Measurements from ENCODE around the gene MYRF. TPM values are rescaled to one million over a fixed set of nuclear protein-coding genes. Genes with fewer than 3 reads are reported as not detected.
A peak's percentile ranks its signal among the peaks of the same experiment; 100 is the strongest.

The MYRF gene
- total RNA-seq, 4 donors from 2014 or later = 0.16 to 55.1 (median 29.5) TPM

DNA sequence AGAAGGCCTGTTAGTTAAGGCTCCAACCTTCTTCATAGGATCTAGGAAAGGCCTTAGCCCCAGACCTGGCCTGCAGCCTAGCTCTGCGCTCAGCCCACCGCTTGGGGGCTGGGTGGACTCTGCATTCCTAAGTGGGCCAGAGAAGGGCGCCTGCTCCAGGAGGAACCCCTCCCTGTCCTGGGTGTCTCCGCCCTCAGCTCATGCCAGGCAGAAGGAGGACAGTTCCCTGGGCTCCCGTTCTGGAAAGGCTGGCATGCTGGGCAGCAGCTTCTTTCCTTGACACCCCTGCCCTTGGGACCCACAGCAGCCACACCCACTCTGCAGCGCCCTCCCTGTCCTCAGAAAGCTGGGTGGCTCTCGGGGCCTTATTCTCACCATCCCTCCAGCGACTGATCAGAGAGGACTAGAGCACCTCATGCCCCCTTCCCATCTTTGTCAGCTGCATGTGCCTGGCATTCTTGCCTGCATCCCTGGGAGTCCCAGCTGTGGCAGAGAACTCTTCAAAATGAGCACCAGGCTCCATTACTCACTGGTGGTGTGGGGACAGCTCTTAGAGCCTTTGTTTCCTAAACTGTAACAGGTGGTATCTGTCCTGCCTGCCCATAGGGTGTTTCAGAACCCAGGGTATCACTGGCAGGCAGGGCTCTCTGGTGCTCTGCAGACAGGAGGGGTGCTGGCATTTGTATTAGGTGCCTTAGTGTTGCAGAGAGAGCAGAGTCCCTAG is 20.3 kb upstream of the MYRF start:
- TF ChIP-seq, protein P1, sequence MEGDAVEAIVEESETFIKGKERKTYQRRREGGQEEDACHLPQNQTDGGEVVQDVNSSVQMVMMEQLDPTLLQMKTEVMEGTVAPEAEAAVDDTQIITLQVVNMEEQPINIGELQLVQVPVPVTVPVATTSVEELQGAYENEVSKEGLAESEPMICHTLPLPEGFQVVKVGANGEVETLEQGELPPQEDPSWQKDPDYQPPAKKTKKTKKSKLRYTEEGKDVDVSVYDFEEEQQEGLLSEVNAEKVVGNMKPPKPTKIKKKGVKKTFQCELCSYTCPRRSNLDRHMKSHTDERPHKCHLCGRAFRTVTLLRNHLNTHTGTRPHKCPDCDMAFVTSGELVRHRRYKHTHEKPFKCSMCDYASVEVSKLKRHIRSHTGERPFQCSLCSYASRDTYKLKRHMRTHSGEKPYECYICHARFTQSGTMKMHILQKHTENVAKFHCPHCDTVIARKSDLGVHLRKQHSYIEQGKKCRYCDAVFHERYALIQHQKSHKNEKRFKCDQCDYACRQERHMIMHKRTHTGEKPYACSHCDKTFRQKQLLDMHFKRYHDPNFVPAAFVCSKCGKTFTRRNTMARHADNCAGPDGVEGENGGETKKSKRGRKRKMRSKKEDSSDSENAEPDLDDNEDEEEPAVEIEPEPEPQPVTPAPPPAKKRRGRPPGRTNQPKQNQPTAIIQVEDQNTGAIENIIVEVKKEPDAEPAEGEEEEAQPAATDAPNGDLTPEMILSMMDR (IDR thresholded peaks at IDR 0.05) = no peak
- DNase-seq (ENCODE audit: low spot score) (no peak), ATAC-seq (ENCODE audit: low FRiP score) (peak; percentile 20)

DNA sequence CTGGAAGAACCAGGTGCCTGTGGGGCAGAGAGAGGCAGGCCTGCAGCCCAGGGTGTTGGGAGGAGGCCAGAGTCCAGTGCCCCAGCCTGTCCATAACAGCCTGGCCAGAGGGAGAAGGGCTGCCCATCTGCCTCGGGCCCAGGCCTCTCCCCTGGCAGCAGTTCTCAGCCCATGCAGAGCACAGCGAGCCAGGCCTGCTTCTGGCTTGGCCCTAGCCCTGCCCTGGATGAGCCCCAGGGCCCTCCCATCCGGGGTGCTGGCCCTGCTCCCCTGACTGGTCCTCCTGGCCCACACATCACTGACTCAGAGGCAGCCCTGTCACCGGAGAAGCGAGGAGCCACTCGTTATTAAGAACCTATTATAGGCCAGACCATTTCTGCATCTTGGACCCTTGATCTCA is 19.7 kb upstream of the MYRF start:
- DNase-seq (ENCODE audit: low spot score) = no peak
- peak; percentile 33 for ATAC-seq (ENCODE audit: low FRiP score)
- TF ChIP-seq, protein P1 (IDR thresholded peaks at IDR 0.05) = no peak

DNA sequence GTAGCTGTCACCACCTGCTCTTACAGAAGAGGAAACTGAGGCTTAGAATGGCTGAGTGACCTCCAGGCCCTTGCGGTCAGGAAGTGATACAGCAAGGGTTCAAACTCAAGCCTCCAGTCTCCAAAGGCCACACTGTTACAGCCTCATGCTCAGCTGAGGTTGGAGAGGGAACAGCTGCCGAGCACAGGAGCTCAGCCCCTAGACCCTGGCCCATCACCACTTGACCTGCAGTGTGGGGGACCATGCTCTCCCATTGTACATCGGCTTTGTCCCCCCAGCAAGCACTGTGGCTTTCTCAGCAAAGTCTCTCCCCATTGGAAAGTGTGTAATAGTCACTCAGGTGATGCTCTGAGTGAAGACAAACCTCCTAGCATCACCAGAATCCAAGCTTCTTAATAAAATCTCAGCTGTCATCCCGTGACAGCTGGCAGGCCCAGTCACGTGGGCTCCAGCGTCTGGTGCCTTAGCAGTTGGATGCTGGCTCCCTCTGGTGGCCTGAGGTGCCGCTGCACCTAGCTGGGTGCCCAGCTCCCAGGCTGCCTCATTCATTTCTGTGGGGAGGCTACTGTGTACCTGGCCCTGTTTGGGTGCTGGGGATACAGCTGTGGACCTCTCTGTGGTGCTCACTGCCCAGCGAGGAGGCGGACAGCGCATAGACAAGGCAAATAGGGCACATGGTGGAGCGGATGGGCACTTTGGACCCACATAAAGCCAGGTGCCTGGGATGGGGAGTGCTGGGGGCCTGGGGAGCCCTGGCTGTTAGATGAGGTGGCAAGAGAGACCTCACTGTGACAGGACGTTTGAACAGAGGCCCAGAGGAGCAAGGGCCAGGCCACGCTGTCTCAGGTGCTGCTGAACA is 19.1 kb upstream of the MYRF start:
- peak; percentile 79 for ATAC-seq (ENCODE audit: low FRiP score)
- DNase-seq (ENCODE audit: low spot score) = peak; percentile 73
- TF ChIP-seq, protein P1 (IDR thresholded peaks at IDR 0.05) = peak in 1 of 3 donors; percentile 97

DNA sequence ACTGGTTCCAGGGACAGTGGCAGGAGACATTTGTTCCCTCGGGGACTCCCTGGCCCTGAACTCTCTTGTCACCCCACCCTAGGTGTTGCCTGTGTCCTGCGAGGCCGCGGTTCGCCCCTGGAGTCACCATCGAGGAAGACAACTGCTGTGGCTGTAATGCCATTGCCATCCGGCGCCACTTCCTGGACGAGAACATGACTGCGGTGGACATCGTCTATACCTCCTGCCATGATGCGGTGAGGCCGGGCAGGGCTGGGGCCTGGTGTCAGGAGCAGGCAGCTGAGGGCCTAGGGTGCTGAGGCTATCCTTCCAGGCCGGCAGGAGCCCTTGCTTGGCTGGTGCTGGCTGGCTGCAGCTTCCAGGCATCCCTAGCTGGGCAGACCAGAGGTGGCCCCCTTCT is 17.7 kb upstream of the MYRF start:
- ATAC-seq (ENCODE audit: low FRiP score) (no peak), DNase-seq (ENCODE audit: low spot score) (no peak)
- TF ChIP-seq, protein P1 (IDR thresholded peaks at IDR 0.05) = no peak

DNA sequence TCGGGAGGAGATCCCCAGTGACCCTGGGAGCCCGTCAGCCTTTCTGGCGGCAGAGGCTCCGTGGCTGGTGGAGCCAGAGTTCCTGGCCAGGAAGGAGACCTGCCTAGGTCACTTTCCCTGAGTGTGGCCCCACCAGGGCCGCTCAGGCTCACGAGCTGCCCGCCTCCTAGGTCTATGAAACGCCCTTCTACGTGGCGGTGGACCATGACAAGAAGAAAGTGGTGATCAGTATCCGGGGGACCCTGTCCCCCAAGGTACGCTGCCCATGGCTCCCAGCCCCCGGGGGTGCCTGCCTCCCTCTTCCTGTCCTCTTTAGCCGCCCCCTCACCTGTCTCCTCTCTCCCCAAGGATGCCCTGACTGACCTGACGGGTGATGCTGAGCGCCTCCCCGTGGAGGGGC is 17.0 kb upstream of the MYRF start:
- DNase-seq (ENCODE audit: low spot score) (no peak), ATAC-seq (ENCODE audit: low FRiP score) (no peak)
- TF ChIP-seq, protein P1 (IDR thresholded peaks at IDR 0.05) = no peak

DNA sequence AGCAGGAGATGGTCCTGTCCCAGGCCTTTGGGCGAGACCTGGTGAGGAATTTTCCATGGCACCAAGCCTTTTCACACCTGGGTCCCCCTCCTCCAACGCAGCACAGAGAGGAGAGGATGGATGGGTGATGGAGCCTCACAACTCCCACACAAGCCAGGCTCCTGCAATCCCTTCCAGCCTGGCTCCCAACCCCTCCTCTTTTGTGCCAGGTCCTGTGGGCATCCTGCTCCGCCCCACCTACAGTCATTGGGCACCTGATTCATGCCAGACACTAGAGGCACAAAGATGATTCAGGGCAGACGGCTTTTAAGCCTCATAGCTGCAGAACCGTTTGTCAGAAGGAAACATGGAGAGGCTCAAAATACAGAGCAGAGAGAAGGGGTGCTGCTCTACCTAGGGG is 16.1 kb upstream of the MYRF start:
- ATAC-seq (ENCODE audit: low FRiP score) (no peak), DNase-seq (ENCODE audit: low spot score) (no peak)
- TF ChIP-seq, protein P1 (IDR thresholded peaks at IDR 0.05) = no peak
